Panc1 (cell line): ENCODE results near the gene SERPINA12.

ENCODE experiments used
- CTCF ChIP-seq: fragments of 450-650 bp; IDR thresholded peaks from 2 replicates; pipeline ENCODE4 v1.5.1; 2017; ENCODE audit warnings: mild to moderate bottlenecking
- POLR2AphosphoS5 ChIP-seq: IDR thresholded peaks from 2 replicates; pipeline ENCODE4 v1.6.1; 2012; ENCODE audit warnings: mild to moderate bottlenecking, low read depth, low read length, moderate library complexity

DNA sequence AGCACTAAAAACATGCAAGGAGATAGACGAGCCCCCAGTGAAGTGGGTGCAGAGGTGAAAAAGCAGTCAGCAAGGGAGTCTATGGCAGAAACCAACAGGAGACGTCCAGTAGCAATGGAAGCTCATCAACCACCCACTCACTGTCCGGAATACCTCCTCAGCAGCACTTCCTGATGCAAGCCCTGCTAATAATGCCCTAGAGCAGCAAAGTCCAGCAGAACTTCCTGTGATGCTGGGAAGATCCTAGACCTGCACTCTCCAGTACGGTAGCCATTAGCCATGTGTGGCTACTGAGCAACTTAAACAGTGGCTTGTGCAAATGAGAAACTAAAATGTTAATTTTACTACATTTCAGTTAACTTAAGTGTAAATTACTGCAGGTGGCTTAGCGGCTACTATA, 44.2 kb downstream of the SERPINA12 start:
- TF ChIP-seq POLR2AphosphoS5 = no peak
- no peak for TF ChIP-seq CTCF
